CD14-positive monocyte (primary cell): ENCODE results near the gene GRK1. TPM values are rescaled to one million over a fixed set of nuclear protein-coding genes. Genes with fewer than 3 reads are reported as not detected.

Source experiments
- DNase-seq, 3 donors: peaks; one replicate each; pipeline ENCODE4 v3.0.0-alpha.2; 2011 to 2022
- H2AFZ ChIP-seq: 2 replicates; pipeline ENCODE4 v1.6.0; 2012; ENCODE audit warnings: mild to moderate bottlenecking, low read depth, low read length, inconsistent platforms; ENCODE audit not compliant: insufficient read depth, poor library complexity, severe bottlenecking
- H3K27ac ChIP-seq, 2 donors: 1 replicate in 1 of 2; 2 replicates in 1 of 2; pipeline ENCODE4 v1.5.1; 2012 to 2013; ENCODE audit warnings: low read length in 2 of 2, control low read depth in 1 of 2, inconsistent platforms in 1 of 2, low read depth in 1 of 2, mild to moderate bottlenecking in 1 of 2
- H3K27me3 ChIP-seq, 2 donors: one replicate each; pipeline versions ENCODE4 v1.6.0 to v1.6.1; 2011 to 2013; ENCODE audit warnings: low read length in 2 of 2; ENCODE audit not compliant: control insufficient read depth in 2 of 2, insufficient read depth in 2 of 2
- H3K36me3 ChIP-seq, 2 donors: replicated peaks in 1 of 2; 1 replicate in 1 of 2; 2 replicates in 1 of 2; pipeline versions ENCODE4 v1.5.1 to v1.6.1; 2012 to 2013; ENCODE audit warnings: low read length in 2 of 2, control low read depth in 1 of 2, inconsistent platforms in 1 of 2, mild to moderate bottlenecking in 1 of 2; ENCODE audit not compliant: insufficient read depth in 2 of 2, control insufficient read depth in 1 of 2
- H3K4me1 ChIP-seq, 2 donors: 1 replicate in 1 of 2; 2 replicates in 1 of 2; pipeline versions ENCODE4 v1.5.1 to v1.6.1; 2012 to 2013; ENCODE audit warnings: low read length in 2 of 2, control low read depth in 1 of 2, inconsistent platforms in 1 of 2, mild to moderate bottlenecking in 1 of 2, moderate library complexity in 1 of 2; ENCODE audit not compliant: insufficient read depth in 2 of 2, control insufficient read depth in 1 of 2
- H3K4me2 ChIP-seq: replicated peaks from 2 replicates; pipeline ENCODE3; 2012; ENCODE audit warnings: low read length, moderate library complexity, mild to moderate bottlenecking; ENCODE audit not compliant: poor library complexity, severe bottlenecking; ENCODE audit errors: extremely low read depth
- H3K4me3 ChIP-seq, 3 experiments: fragments of 200-600 bp in 1 of 3; sonication (generic) in 1 of 3; replicated peaks in 1 of 3; 1 replicate in 2 of 3; 2 replicates in 1 of 3; pipeline ENCODE4 v1.5.1; 2011 to 2013; ENCODE audit warnings: low read length in 3 of 3, mild to moderate bottlenecking in 3 of 3, control low read depth in 2 of 3, low read depth in 2 of 3, inconsistent platforms in 1 of 3, moderate library complexity in 1 of 3
- H3K79me2 ChIP-seq: 2 replicates; pipeline ENCODE4 v1.6.0; 2012; ENCODE audit warnings: mild to moderate bottlenecking, control low read depth, inconsistent platforms, low read length, moderate library complexity; ENCODE audit not compliant: insufficient read depth
- H3K9ac ChIP-seq: 2 replicates; pipeline ENCODE4 v1.6.0; 2017; ENCODE audit warnings: low read length, mild to moderate bottlenecking; ENCODE audit not compliant: insufficient read depth, poor library complexity, severe bottlenecking
- H3K9me3 ChIP-seq, 2 donors: replicated peaks in 1 of 2; 1 replicate in 1 of 2; 2 replicates in 1 of 2; pipeline versions ENCODE4 v1.5.1 to v1.6.1; 2012 to 2013; ENCODE audit warnings: low read length in 2 of 2, control low read depth in 1 of 2; ENCODE audit not compliant: control insufficient read depth in 1 of 2, insufficient read depth in 1 of 2
- H4K20me1 ChIP-seq: 2 replicates; pipeline ENCODE4 v1.6.0; 2012; ENCODE audit warnings: mild to moderate bottlenecking, low read length, control low read depth, moderate library complexity; ENCODE audit not compliant: insufficient read depth
- H3K27ac Mint-ChIP-seq, 7 donors: one replicate each; pipeline ENCODE4 v1.8.0; 2020; ENCODE audit warnings: mild to moderate bottlenecking in 7 of 7, mixed read lengths in 7 of 7, moderate library complexity in 6 of 7, inconsistent platforms in 2 of 7
- H3K27me3 Mint-ChIP-seq, 3 donors: one replicate each; pipeline ENCODE4 v1.8.0; 2021 to 2022; ENCODE audit warnings: low read depth in 3 of 3, mild to moderate bottlenecking in 3 of 3, mixed read lengths in 3 of 3, moderate library complexity in 3 of 3, inconsistent platforms in 1 of 3
- H3K36me3 Mint-ChIP-seq, 2 donors: one replicate each; pipeline ENCODE4 v1.8.0; 2020; ENCODE audit warnings: mixed read lengths in 2 of 2, inconsistent platforms in 1 of 2, mild to moderate bottlenecking in 1 of 2
- H3K4me1 Mint-ChIP-seq: one replicate; pipeline ENCODE4 v1.8.0; 2020; ENCODE audit warnings: mild to moderate bottlenecking, mixed read lengths
- H3K4me3 Mint-ChIP-seq, 2 donors: one replicate each; pipeline ENCODE4 v1.8.0; 2020; ENCODE audit warnings: mild to moderate bottlenecking in 2 of 2, mixed read lengths in 2 of 2, moderate library complexity in 1 of 2
- H3K9me3 Mint-ChIP-seq, 7 donors: one replicate each; pipeline ENCODE4 v1.8.0; 2020 to 2022; ENCODE audit warnings: mixed read lengths in 7 of 7, mild to moderate bottlenecking in 6 of 7, moderate library complexity in 6 of 7, inconsistent platforms in 2 of 7
- CTCF ChIP-seq: fragments of 200-600 bp; IDR thresholded peaks from one replicate; pipeline ENCODE4 v1.8.0; 2022; ENCODE audit warnings: antibody characterized with exemption, mild to moderate bottlenecking
- WGBS: methylation state at CpG from one replicate; pipeline ENCODE4 v1.1.5; 2013; ENCODE audit warnings: missing lambda C conversion rate; ENCODE audit not compliant: insufficient coverage; 5-methylcytosine and 5-hydroxymethylcytosine counted together
- intact Hi-C, 2 donors: fragments of 100-400 bp; cut with micrococcal nuclease; formaldehyde crosslinking; loops; one replicate each; pipeline versions ENCODE4 v1.15.0 to v1.15.1; 2023
- polyA plus RNA-seq, 3 donors: library from polyadenylated mRNA; depleted of rRNA in 1 of 3; unstranded in 2 of 3; stranded (reverse) in 1 of 3; fragments of 300-500 nt in 2 of 3; fragments of >200 nt in 1 of 3; fragmentation: Illumina TruSeq in 2 of 3; gene quantifications; 1 replicate in 2 of 3; 2 replicates in 1 of 3; pipeline ENCODE4 v1.2.3, GENCODE V29; 2012 to 2021

GRK1 gene
- polyA plus RNA-seq, 3 donors, result not detected

DNA sequence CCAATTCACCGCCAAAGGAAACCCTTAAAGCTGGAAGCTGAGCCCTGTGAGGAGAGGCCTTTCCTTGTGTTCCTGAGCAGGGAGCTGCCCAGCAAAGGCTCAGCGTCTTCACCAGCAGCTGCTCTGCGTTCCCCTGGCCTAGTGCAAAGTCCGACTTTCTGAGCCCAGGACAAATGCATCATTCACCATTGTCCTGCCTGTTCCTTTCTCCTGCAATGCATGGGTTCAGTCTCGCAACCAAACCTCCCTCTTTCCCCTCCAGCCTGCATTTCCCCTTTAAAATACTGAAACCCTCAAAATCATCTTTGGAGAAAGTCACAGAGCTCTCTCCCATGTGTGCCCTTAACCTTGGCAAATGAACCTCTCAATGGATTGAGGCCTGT is 79.1 kb downstream of the GRK1 start:
- H3K9ac ChIP-seq, result no peak overlapping the region
- H3K4me3 ChIP-seq, result no peak overlapping the region
- H4K20me1 ChIP-seq, result no peaks in the 10 kb centered on the region
- no peak overlapping the region for H3K27ac ChIP-seq
- no peak overlapping the region for H3K27ac Mint-ChIP-seq
- no peaks in the 10 kb centered on the region for H3K36me3 ChIP-seq
- H3K27me3 Mint-ChIP-seq, result peaks cover 20 to 36% (median 20%) of the 10 kb centered on the region in 3 donors
- no peak overlapping the region for H2AFZ ChIP-seq
- no peak overlapping the region for H3K4me3 Mint-ChIP-seq
- H3K9me3 ChIP-seq, result peaks cover 2 to 3% of the 10 kb centered on the region in 2 donors
- no peak for DNase-seq
- H3K9me3 Mint-ChIP-seq, result peaks cover 0 to 7% (median 2%) of the 10 kb centered on the region in 7 donors
- H3K27me3 ChIP-seq, result no peaks in the 10 kb centered on the region
- no peaks in the 10 kb centered on the region for H3K79me2 ChIP-seq
- WGBS, result 87% methylated on average over 5 of the region's 5 CpGs
- H3K36me3 Mint-ChIP-seq, result no peaks in the 10 kb centered on the region
- peaks cover 20 to 21% of the 10 kb centered on the region in 2 donors for H3K4me1 ChIP-seq
- no peak overlapping the region for H3K4me2 ChIP-seq
- H3K4me1 Mint-ChIP-seq, result peaks cover 19% of the 10 kb centered on the region
- TF ChIP-seq CTCF, result no peak
- intact Hi-C loops, result no loop called here

GRCh38 chr13:113746671-113747070 is 79.7 kb downstream of the GRK1 start:
- Mint-ChIP-seq H3K4me3 (no peak overlapping the region), H3K27ac (no peak overlapping the region), H3K4me1 (peaks cover 14% of the 10 kb centered on the region), H3K27me3 (peaks cover 17 to 36% (median 20%) of the 10 kb centered on the region in 3 donors), H3K9me3 (peaks cover 0 to 11% (median 4%) of the 10 kb centered on the region in 7 donors), H3K36me3 (no peaks in the 10 kb centered on the region)
- Histone ChIP-seq H3K27ac (no peak overlapping the region), H3K79me2 (no peaks in the 10 kb centered on the region), H3K4me2 (no peak overlapping the region), H3K9ac (no peak overlapping the region), H3K4me1 (peaks cover 14 to 16% of the 10 kb centered on the region in 2 donors), H2AFZ (no peak overlapping the region), H3K9me3 (peaks cover 8% of the 10 kb centered on the region in 2 donors), H3K27me3 (no peaks in the 10 kb centered on the region), H3K36me3 (no peaks in the 10 kb centered on the region), H3K4me3 (no peak overlapping the region), H4K20me1 (no peaks in the 10 kb centered on the region)
- WGBS, result 90% methylated on average over 7 of the region's 12 CpGs
- intact Hi-C loops, result no loop called here
- TF ChIP-seq CTCF, result no peak
- no peak for DNase-seq
